SK-N-SH (cell line): Measurements from ENCODE around the gene PELI2.

ENCODE experiments used
- EZH2phosphoT487 ChIP-seq: fragments of 200-600 bp; sonication (generic); IDR thresholded peaks from 2 replicates; pipeline ENCODE4 v1.6.1; 2017; ENCODE audit warnings: low read depth, mixed run types, mild to moderate bottlenecking, antibody characterized with exemption, moderate library complexity, borderline replicate concordance
- POLR2AphosphoS5 ChIP-seq: IDR thresholded peaks from 2 replicates; pipeline ENCODE4 v1.6.1; 2012; ENCODE audit warnings: low read depth, low read length
- SIN3A ChIP-seq: IDR thresholded peaks from 2 replicates; pipeline ENCODE4 v1.6.1; 2012; ENCODE audit warnings: low read depth, mild to moderate bottlenecking, low read length, moderate library complexity, borderline replicate concordance
- TF ChIP-seq, protein P1 (sequence below): fragments of 200-600 bp; sonication (generic); IDR thresholded peaks from 2 replicates; pipeline ENCODE4 v1.6.1; 2017; ENCODE audit warnings: antibody characterized with exemption, mild to moderate bottlenecking, moderate library complexity

- no peak for TF ChIP-seq SIN3A
- TF ChIP-seq, protein P1, sequence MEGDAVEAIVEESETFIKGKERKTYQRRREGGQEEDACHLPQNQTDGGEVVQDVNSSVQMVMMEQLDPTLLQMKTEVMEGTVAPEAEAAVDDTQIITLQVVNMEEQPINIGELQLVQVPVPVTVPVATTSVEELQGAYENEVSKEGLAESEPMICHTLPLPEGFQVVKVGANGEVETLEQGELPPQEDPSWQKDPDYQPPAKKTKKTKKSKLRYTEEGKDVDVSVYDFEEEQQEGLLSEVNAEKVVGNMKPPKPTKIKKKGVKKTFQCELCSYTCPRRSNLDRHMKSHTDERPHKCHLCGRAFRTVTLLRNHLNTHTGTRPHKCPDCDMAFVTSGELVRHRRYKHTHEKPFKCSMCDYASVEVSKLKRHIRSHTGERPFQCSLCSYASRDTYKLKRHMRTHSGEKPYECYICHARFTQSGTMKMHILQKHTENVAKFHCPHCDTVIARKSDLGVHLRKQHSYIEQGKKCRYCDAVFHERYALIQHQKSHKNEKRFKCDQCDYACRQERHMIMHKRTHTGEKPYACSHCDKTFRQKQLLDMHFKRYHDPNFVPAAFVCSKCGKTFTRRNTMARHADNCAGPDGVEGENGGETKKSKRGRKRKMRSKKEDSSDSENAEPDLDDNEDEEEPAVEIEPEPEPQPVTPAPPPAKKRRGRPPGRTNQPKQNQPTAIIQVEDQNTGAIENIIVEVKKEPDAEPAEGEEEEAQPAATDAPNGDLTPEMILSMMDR, result no peak
- TF ChIP-seq EZH2phosphoT487, result no peak
- TF ChIP-seq POLR2AphosphoS5, result no peak
These were observed 18.6 kb downstream of the PELI2 start for GRCh38 chr14:56136571-56137452.
